HepG2 (cell line): ENCODE data around the gene SNAI1. TPM values are rescaled to one million over a fixed set of nuclear protein-coding genes. Genes with fewer than 3 reads are reported as not detected.

Source experiments
- ADNP ChIP-seq: sonication (generic); formaldehyde crosslinking; IDR thresholded peaks from 2 replicates; pipeline ENCODE4 v1.4.0; 2020; ENCODE audit warnings: missing genetic modification reagents
- ASH2L ChIP-seq: fragments of 300-600, 200-600 bp; sonication (generic); IDR thresholded peaks from 2 replicates; pipeline ENCODE4 v1.7.0; 2017; ENCODE audit warnings: low read depth, mild to moderate bottlenecking, moderate library complexity, mixed read lengths, low read length; ENCODE audit not compliant: insufficient read length
- CREM ChIP-seq, 2 experiments: sonication (generic) in 1 of 2; formaldehyde crosslinking in 1 of 2; IDR thresholded peaks; 2 replicates each; pipeline versions ENCODE4 v1.4.0 to v1.6.1; 2016 to 2020; ENCODE audit warnings: antibody characterized with exemption in 1 of 2, mild to moderate bottlenecking in 1 of 2, missing genetic modification reagents in 1 of 2
- GTF2F1 ChIP-seq: fragments of 150-350 bp; IDR thresholded peaks from 2 replicates; pipeline ENCODE4 v1.6.1; 2014; ENCODE audit warnings: low read length
- HDAC1 ChIP-seq: sonication (generic); formaldehyde crosslinking; IDR thresholded peaks from 2 replicates; pipeline ENCODE4 v1.5.1; 2020; ENCODE audit warnings: mild to moderate bottlenecking, missing genetic modification reagents
- HNRNPL ChIP-seq: fragments of 200-400 bp; formaldehyde crosslinking; IDR thresholded peaks from 2 replicates; pipeline ENCODE4 v1.6.1; 2017; ENCODE audit warnings: mild to moderate bottlenecking, low read depth, low read length
- HOXA3 ChIP-seq: sonication (generic); formaldehyde crosslinking; IDR thresholded peaks from 2 replicates; pipeline ENCODE4 v1.5.0; 2020; ENCODE audit warnings: missing genetic modification reagents
- KDM4B ChIP-seq: sonication (generic); formaldehyde crosslinking; IDR thresholded peaks from 2 replicates; pipeline ENCODE4 v1.4.0; 2020; ENCODE audit warnings: missing genetic modification reagents
- MEF2D ChIP-seq: sonication (generic); formaldehyde crosslinking; IDR thresholded peaks from 2 replicates; pipeline ENCODE4 v1.5.1; 2020; ENCODE audit warnings: mild to moderate bottlenecking, missing genetic modification reagents
- MIER3 ChIP-seq: IDR thresholded peaks from 2 replicates; pipeline ENCODE4 v1.6.1; 2016; ENCODE audit warnings: missing compliant biosample characterization, borderline replicate concordance
- MXD1 ChIP-seq: sonication (generic); formaldehyde crosslinking; IDR thresholded peaks from 2 replicates; pipeline ENCODE4 v1.4.0; 2020; ENCODE audit warnings: mild to moderate bottlenecking, missing genetic modification reagents
- NCOA5 ChIP-seq: sonication (generic); formaldehyde crosslinking; IDR thresholded peaks from 2 replicates; pipeline ENCODE4 v1.4.0; 2020; ENCODE audit warnings: missing genetic modification reagents
- NFE2 ChIP-seq: sonication (generic); formaldehyde crosslinking; IDR thresholded peaks from 2 replicates; pipeline ENCODE4 v1.4.0; 2020; ENCODE audit warnings: missing genetic modification reagents
- NR2F1 ChIP-seq, 2 experiments: fragments of 450-650 bp in 1 of 2; formaldehyde crosslinking in 1 of 2; IDR thresholded peaks; 2 replicates each; pipeline versions ENCODE4 v1.5.0 to v1.6.1; 2016 to 2020; ENCODE audit warnings: mild to moderate bottlenecking in 1 of 2, missing compliant biosample characterization in 1 of 2, missing genetic modification reagents in 1 of 2, moderate library complexity in 1 of 2
- PHF8 ChIP-seq: sonication (generic); formaldehyde crosslinking; IDR thresholded peaks from 2 replicates; pipeline ENCODE4 v1.5.0; 2020; ENCODE audit warnings: missing genetic modification reagents
- RFXANK ChIP-seq: IDR thresholded peaks from 2 replicates; pipeline ENCODE4 v1.6.1; 2016
- RNF2 ChIP-seq: fragments of 450-650 bp; conservative IDR thresholded peaks from 2 replicates; pipeline ENCODE4 v1.6.1; 2016; ENCODE audit warnings: low read depth
- SATB2 ChIP-seq: sonication (generic); formaldehyde crosslinking; IDR thresholded peaks from 2 replicates; pipeline ENCODE4 v1.5.0; 2020; ENCODE audit warnings: missing genetic modification reagents
- TOE1 ChIP-seq: sonication (generic); formaldehyde crosslinking; IDR thresholded peaks from 2 replicates; pipeline ENCODE4 v1.4.0; 2020; ENCODE audit warnings: mild to moderate bottlenecking, missing genetic modification reagents
- YY1 ChIP-seq: IDR thresholded peaks from 2 replicates; pipeline ENCODE4 v1.6.1; 2011; ENCODE audit warnings: low read length, low read depth, moderate library complexity, mild to moderate bottlenecking; ENCODE audit not compliant: insufficient read depth, insufficient replicate concordance
- ZBTB20 ChIP-seq: sonication (generic); formaldehyde crosslinking; IDR thresholded peaks from 2 replicates; pipeline ENCODE4 v1.8.1; 2023; ENCODE audit warnings: missing genetic modification reagents, low read depth, mild to moderate bottlenecking, borderline replicate concordance
- ZMAT3 ChIP-seq: sonication (generic); formaldehyde crosslinking; conservative IDR thresholded peaks from 2 replicates; pipeline ENCODE4 v1.7.0; 2021; ENCODE audit warnings: missing genetic modification reagents
- ZNF550 ChIP-seq: sonication (generic); formaldehyde crosslinking; IDR thresholded peaks from 2 replicates; pipeline ENCODE4 v1.4.0; 2020; ENCODE audit warnings: mild to moderate bottlenecking, missing genetic modification reagents, borderline replicate concordance
- ZNF782 ChIP-seq: sonication (generic); formaldehyde crosslinking; IDR thresholded peaks from 2 replicates; pipeline ENCODE4 v1.4.0; 2020; ENCODE audit warnings: missing genetic modification reagents, mild to moderate bottlenecking, borderline replicate concordance
- ZUFSP ChIP-seq: sonication (generic); formaldehyde crosslinking; IDR thresholded peaks from 2 replicates; pipeline ENCODE4 v1.9.0; 2021; ENCODE audit warnings: missing genetic modification reagents, mild to moderate bottlenecking, borderline replicate concordance
- polyA plus RNA-seq, 8 experiments: library from polyadenylated mRNA; depleted of rRNA in 3 of 8; stranded (reverse) in 7 of 8; unstranded in 1 of 8; fragments of >200 nt; fragmentation: Illumina TruSeq in 4 of 8; extraction: Trizol in 4 of 8; gene quantifications; 2 replicates each; pipeline versions ENCODE4 v1.2.1 to v1.2.3, GENCODE V29; 2011 to 2016; ENCODE audit warnings: low read depth in 4 of 8, missing spikeins in 1 of 8, mixed read lengths in 1 of 8; ENCODE audit not compliant: insufficient read depth in 1 of 8
- total RNA-seq, 5 experiments: library from RNA; depleted of rRNA; stranded (reverse); fragments of >200 nt; fragmentation: Illumina TruSeq; extraction: Trizol; gene quantifications; 2 replicates each; pipeline ENCODE4 v1.2.3, GENCODE V29; 2016; ENCODE audit warnings: low read depth in 1 of 5
- TF ChIP-seq, protein P1 (sequence below): sonication (generic); formaldehyde crosslinking; IDR thresholded peaks from 2 replicates; pipeline ENCODE4 v1.4.0; 2020; ENCODE audit warnings: missing genetic modification reagents, borderline replicate concordance
- TF ChIP-seq, protein P2 (sequence below): sonication (generic); formaldehyde crosslinking; IDR thresholded peaks from 2 replicates; pipeline ENCODE4 v1.5.0; 2020; ENCODE audit warnings: missing genetic modification reagents

The SNAI1 gene
- total and polyA plus RNA-seq, 2 of the 13 experiments (the other 11 are each of a cell fraction or from before 2014, with no cell fraction given) = 1.3 to 1.4 TPM

DNA sequence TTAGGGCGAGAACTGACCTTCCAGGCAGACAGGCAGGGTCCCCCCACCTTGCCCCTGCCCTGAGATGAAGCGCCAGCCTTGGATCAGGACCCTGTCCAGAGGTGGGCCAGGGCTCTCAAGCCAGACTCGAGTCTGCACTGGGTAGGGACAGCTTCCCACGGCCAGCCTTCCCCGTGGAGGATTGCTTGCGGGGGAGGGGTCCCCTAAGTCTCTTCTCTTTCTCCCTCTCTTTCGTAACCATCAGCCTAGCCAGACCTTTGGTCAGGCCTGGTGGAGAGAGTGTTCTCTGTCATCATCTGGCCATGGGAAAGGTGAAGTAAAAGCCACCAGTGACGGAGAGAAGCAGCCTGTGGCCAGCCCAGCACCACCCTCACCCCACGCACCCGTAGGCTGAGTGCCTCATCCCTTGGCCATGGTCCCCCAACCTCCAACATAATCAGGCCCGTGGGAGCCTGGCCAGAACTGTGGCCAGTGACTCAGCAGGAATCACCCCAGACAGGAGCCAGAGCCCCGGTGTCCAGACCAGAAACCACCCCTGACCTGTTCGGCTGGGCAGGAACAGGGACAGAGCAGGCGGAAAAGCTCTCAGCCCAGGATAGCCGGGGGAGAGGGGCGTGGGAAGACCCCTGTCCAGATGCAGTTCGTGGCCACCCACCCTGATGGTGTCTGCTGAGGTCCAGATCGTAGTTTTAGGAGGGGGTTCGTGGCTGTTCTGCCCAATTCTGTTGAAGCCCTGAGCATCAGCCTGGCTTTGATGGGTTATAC lies 47.1 kb downstream of the SNAI1 start (continued):
- TF ChIP-seq TOE1 (CRISPR knock-in tag) (peak; percentile 21; the same call in 1 of the 2 replicates), SATB2 (CRISPR knock-in tag) (no peak), GTF2F1 (no peak), ADNP (no peak), ZBTB20 (0 out of 2 replicates have a peak, but pooled peaks have one; percentile 11), CREM (IDR thresholded peaks at IDR 0.05) (peak; percentile 44; the same call in 1 of the 2 replicates), CREM (CRISPR knock-in tag; IDR thresholded peaks at IDR 0.05) (no peak), ZMAT3 (CRISPR knock-in tag) (0 out of 2 replicates have a peak, but pooled peaks have one; percentile 44), ZNF782 (CRISPR knock-in tag) (peak; percentile 93), ZNF550 (CRISPR knock-in tag) (0 out of 2 replicates have a peak, but pooled peaks have one; percentile 13), PHF8 (CRISPR knock-in tag) (peak; percentile 65; the same call in 1 of the 2 replicates), HDAC1 (CRISPR knock-in tag) (peak; percentile 72), NR2F1 (CRISPR knock-in tag; IDR thresholded peaks at IDR 0.05) (0 out of 4 replicates have a peak, but pooled peaks of 1 of the 2 experiments have one; percentile 35), YY1 (no peak), MEF2D (peak; percentile 56; the same call in 1 of the 2 replicates), KDM4B (CRISPR knock-in tag) (0 out of 2 replicates have a peak, but pooled peaks have one; percentile 52), ASH2L (peak; percentile 63), NFE2 (CRISPR knock-in tag) (peak; percentile 98), NCOA5 (CRISPR knock-in tag) (no peak), MIER3 (CRISPR knock-in tag) (peak; percentile 45; the same call in 1 of the 2 replicates), RNF2 (0 out of 2 replicates have a peak, but pooled peaks have one; percentile 39), MXD1 (CRISPR knock-in tag) (0 out of 2 replicates have a peak, but pooled peaks have one; percentile 41), ZUFSP (CRISPR knock-in tag) (no peak), RFXANK (CRISPR knock-in tag) (no peak), HOXA3 (CRISPR knock-in tag) (peak; percentile 81), HNRNPL (peak; percentile 68; the same call in 1 of the 2 replicates)
- TF ChIP-seq, protein P1, sequence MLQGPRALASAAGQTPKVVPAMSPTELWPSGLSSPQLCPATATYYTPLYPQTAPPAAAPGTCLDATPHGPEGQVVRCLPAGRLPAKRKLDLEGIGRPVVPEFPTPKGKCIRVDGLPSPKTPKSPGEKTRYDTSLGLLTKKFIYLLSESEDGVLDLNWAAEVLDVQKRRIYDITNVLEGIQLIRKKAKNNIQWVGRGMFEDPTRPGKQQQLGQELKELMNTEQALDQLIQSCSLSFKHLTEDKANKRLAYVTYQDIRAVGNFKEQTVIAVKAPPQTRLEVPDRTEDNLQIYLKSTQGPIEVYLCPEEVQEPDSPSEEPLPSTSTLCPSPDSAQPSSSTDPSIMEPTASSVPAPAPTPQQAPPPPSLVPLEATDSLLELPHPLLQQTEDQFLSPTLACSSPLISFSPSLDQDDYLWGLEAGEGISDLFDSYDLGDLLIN (CRISPR knock-in tag) = 0 out of 2 replicates have a peak, but pooled peaks have one; percentile 8
- TF ChIP-seq, protein P2, sequence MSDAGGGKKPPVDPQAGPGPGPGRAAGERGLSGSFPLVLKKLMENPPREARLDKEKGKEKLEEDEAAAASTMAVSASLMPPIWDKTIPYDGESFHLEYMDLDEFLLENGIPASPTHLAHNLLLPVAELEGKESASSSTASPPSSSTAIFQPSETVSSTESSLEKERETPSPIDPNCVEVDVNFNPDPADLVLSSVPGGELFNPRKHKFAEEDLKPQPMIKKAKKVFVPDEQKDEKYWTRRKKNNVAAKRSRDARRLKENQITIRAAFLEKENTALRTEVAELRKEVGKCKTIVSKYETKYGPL (CRISPR knock-in tag) = no peak
